ENCODE results near the gene BRCA1.

BRCA1 gene

DNA sequence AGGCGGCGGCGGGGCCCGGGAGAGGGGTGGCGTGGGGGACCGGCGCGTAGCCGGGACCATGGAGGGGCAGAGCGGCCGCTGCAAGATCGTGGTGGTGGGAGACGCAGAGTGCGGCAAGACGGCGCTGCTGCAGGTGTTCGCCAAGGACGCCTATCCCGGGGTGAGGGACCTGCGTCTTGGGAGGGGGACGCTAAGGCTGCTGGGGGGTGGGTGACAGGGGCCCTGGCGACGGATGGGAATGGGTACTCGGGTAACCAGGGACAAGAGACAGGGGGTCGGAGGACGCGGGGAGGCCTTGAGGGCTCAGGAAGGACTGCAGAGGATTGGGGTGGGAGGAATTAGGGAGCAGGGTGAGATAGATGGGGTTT lies 99.9 kb downstream of the BRCA1 start:
- Histone ChIP-seq H3K27ac (ENCODE audit: insufficient read depth, low read depth, low read length, poor library complexity, severe bottlenecking) (peak overlapping the region; percentile 1), H3K4me3 (ENCODE audit: insufficient read depth, low read depth, low read length) (peak overlapping the region; percentile 53)

GRCh38 chr17:43024407-43025289 lies 100.5 kb downstream of the BRCA1 start, which contains the start of gene RND2:
RND2 (plus strand) TSS chr17:43025231; CDS start chr17:43025348, 117 bp downstream.
- Histone ChIP-seq H3K27me3 (ENCODE audit: control insufficient read depth, insufficient read depth, low read length, poor library complexity, severe bottlenecking) (no peaks in the 10 kb centered on the region), H3K36me3 (ENCODE audit: control insufficient read depth, insufficient read depth, low read length) (peaks cover 7% of the 10 kb centered on the region)
- 0 to 1% methylated on average over 51 to 61 of the region's 61 CpGs for whole genome bisulfite sequencing, 2 experiments

More for the DNA sequence above, 99.9 kb downstream of the BRCA1 start:
- Histone ChIP-seq H3K4me1 (ENCODE audit: control insufficient read depth, insufficient read depth, low read length) (peaks cover 19% of the 10 kb centered on the region), H3K27me3 (ENCODE audit: control insufficient read depth, insufficient read depth, low read length, poor library complexity, severe bottlenecking) (no peaks in the 10 kb centered on the region), H3K36me3 (ENCODE audit: control insufficient read depth, insufficient read depth, low read length) (peaks cover 7% of the 10 kb centered on the region), H3K9me3 (ENCODE audit: control insufficient read depth, low read length) (no peaks in the 10 kb centered on the region)
- 1% methylated on average over 27 of the region's 27 CpGs for WGBS, 2 experiments

DNA sequence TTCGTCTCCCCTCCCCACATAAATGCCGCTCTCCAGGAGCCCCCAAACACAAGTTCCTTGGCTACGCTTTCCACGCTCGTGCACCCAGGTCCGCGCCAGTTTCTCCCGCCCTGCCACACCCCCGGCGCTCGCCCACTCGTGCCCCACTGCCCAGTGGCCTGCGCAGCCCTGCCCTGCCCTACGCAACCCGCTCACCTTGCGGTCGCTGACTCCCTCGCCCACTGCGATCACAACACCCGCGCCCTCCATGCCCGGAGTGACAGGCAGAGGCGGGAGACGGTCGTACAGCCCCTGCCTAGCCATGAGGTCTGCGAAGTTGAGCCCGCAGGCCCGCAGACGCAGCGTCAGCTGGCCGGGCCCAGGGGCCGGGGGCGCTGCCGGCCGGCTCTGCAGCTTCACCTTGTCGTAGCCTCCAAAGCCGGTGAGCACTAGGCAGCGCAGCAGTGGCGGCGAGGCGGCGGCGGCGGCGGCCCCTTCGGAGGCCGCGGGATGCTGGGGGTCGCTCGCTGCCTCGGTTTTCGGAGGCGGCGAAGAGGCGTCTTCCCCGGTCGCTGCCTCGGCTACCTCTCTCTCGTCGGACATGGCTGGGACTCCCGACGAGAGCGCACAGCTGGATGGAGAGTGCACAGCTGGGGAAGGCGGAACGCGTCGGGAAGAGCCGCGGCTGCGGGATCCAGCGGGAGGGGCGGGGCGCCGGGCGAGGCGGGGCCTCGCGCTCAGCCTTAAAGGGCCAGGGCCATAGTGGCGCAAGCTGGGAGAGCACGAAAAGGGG lies 103.2 kb downstream of the BRCA1 start, which contains the start of gene VAT1:
VAT1 (minus strand) TSS at position 645 of the 772 bp plus-strand sequence; CDS start at position 582, 63 bp downstream.
- Histone ChIP-seq H3K36me3 (ENCODE audit: control insufficient read depth, insufficient read depth, low read length) (peaks cover 5% of the 10 kb centered on the region), H3K4me3 (ENCODE audit: insufficient read depth, low read depth, low read length) (peak within 1 kb of the TSS; percentile 97), H3K4me1 (ENCODE audit: control insufficient read depth, insufficient read depth, low read length) (peaks cover 34% of the 10 kb centered on the region), H3K27me3 (ENCODE audit: control insufficient read depth, insufficient read depth, low read length, poor library complexity, severe bottlenecking) (no peaks in the 10 kb centered on the region), H3K27ac (ENCODE audit: insufficient read depth, low read depth, low read length, poor library complexity, severe bottlenecking) (peak within 1 kb of the TSS; percentile 81), H3K9me3 (ENCODE audit: control insufficient read depth, low read length) (no peaks in the 10 kb centered on the region)
- 0% methylated on average over 78 to 80 of the region's 80 CpGs for WGBS, 2 experiments

More at GRCh38 chr17:43024407-43025289, 100.5 kb downstream of the BRCA1 start, which contains the start of gene RND2:
- peak within 1 kb of the TSS; percentile 94 for H3K27ac ChIP-seq (ENCODE audit: insufficient read depth, low read depth, low read length, poor library complexity, severe bottlenecking)
- no peaks in the 10 kb centered on the region for H3K9me3 ChIP-seq (ENCODE audit: control insufficient read depth, low read length)
- H3K4me1 ChIP-seq (ENCODE audit: control insufficient read depth, insufficient read depth, low read length) = peaks cover 25% of the 10 kb centered on the region
- H3K4me3 ChIP-seq (ENCODE audit: insufficient read depth, low read depth, low read length) = peak within 1 kb of the TSS; percentile 53

DNA sequence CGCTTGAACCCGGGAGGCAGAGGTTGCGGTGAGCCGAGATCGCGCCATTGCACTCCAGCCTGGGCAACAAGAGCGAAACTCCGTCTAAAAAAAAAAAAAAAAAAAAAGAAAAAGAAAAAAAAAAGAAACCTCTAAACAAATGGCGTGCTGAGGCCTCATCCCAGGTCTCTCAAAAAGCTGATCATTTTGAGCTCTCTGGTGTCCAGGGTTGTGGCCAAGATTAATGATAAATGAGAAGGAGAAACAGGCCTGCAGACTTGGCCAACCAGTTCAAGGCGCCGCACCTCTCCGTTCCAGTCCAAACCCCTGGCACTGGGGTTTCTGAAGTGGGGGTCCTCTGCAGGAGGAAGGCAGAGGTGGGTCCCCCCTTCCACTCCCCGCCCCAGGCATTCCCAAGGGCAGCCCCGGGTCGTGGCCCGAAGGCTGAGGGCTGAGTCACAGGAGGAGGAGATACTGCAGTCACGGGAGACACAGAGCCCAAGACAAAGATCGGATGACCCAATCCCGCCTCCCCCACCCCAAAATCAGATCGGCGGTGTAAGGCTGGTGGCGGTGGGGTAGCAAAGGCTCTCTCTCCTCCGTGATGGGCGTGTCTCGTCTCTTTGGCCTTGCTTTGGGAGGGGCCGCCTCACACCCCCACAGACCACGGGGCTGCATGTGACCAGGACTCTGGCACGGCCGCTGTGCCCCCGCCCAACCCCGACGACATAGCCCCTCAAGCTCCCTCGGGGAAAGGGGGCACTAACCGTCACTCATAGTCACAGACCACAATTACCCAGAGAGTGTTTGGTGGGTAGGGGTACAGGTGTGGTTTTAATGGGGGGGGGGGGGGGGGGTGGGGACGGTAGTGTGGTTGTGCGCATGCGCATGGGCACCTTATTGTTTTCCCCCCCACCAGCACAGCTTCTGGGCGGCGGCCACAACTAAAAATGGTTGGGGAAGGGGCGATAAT lies 104.1 kb downstream of the BRCA1 start:
- no peaks in the 10 kb centered on the region for H3K9me3 ChIP-seq (ENCODE audit: control insufficient read depth, low read length)
- WGBS, 2 experiments = 7 to 15% methylated on average over 26 to 36 of the region's 40 CpGs
- peak overlapping the region; percentile 50 for H3K27ac ChIP-seq (ENCODE audit: insufficient read depth, low read depth, low read length, poor library complexity, severe bottlenecking)

GRCh38 chr17:43020030-43020621 lies 105.0 kb downstream of the BRCA1 start:
- 82 to 86% methylated on average over 6 of the region's 6 CpGs for WGBS, 2 experiments
- H3K4me3 ChIP-seq (ENCODE audit: insufficient read depth, low read depth, low read length) = no peak overlapping the region
- H3K27ac ChIP-seq (ENCODE audit: insufficient read depth, low read depth, low read length, poor library complexity, severe bottlenecking) = no peak overlapping the region
- no peaks in the 10 kb centered on the region for H3K9me3 ChIP-seq (ENCODE audit: control insufficient read depth, low read length)
- H3K4me1 ChIP-seq (ENCODE audit: control insufficient read depth, insufficient read depth, low read length) = peaks cover 37% of the 10 kb centered on the region
- H3K36me3 ChIP-seq (ENCODE audit: control insufficient read depth, insufficient read depth, low read length) = peaks cover 5% of the 10 kb centered on the region
- no peaks in the 10 kb centered on the region for H3K27me3 ChIP-seq (ENCODE audit: control insufficient read depth, insufficient read depth, low read length, poor library complexity, severe bottlenecking)

More for the DNA sequence above, 104.1 kb downstream of the BRCA1 start:
- H3K36me3 ChIP-seq (ENCODE audit: control insufficient read depth, insufficient read depth, low read length) = peaks cover 5% of the 10 kb centered on the region
- H3K4me1 ChIP-seq (ENCODE audit: control insufficient read depth, insufficient read depth, low read length) = peaks cover 33% of the 10 kb centered on the region
- peak overlapping the region; percentile 97 for H3K4me3 ChIP-seq (ENCODE audit: insufficient read depth, low read depth, low read length)
- H3K27me3 ChIP-seq (ENCODE audit: control insufficient read depth, insufficient read depth, low read length, poor library complexity, severe bottlenecking) = no peaks in the 10 kb centered on the region

GRCh38 chr17:43019418-43019817 lies 105.7 kb downstream of the BRCA1 start:
- 77 to 82% methylated on average over 7 of the region's 7 CpGs for WGBS, 2 experiments
- H3K36me3 ChIP-seq (ENCODE audit: control insufficient read depth, insufficient read depth, low read length) = peaks cover 5% of the 10 kb centered on the region
- no peaks in the 10 kb centered on the region for H3K27me3 ChIP-seq (ENCODE audit: control insufficient read depth, insufficient read depth, low read length, poor library complexity, severe bottlenecking)
- H3K27ac ChIP-seq (ENCODE audit: insufficient read depth, low read depth, low read length, poor library complexity, severe bottlenecking) = no peak overlapping the region
- no peaks in the 10 kb centered on the region for H3K9me3 ChIP-seq (ENCODE audit: control insufficient read depth, low read length)
- H3K4me1 ChIP-seq (ENCODE audit: control insufficient read depth, insufficient read depth, low read length) = peaks cover 41% of the 10 kb centered on the region
- H3K4me3 ChIP-seq (ENCODE audit: insufficient read depth, low read depth, low read length) = no peak overlapping the region

DNA sequence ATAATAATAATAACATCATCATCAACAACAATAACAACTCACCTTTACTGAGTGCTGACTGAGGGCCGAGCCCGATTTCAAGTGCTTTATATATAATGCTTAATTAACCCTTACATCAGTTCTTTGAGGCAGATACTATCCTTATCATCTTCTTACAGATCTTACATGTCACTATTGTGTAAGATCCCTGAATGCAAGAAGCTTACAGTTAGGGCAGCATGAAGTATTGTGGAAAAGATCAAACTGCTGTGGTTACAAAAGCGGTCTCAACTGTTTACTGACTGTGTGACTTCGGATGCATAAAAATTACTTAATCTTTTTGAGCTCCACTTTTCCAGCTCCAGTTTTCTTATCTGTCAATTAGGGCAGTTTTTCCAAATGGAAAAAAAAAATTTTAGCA lies 106.2 kb downstream of the BRCA1 start:
- H3K27ac ChIP-seq (ENCODE audit: insufficient read depth, low read depth, low read length, poor library complexity, severe bottlenecking) = no peak overlapping the region
- no peak overlapping the region for H3K4me3 ChIP-seq (ENCODE audit: insufficient read depth, low read depth, low read length)
- peaks cover 41% of the 10 kb centered on the region for H3K4me1 ChIP-seq (ENCODE audit: control insufficient read depth, insufficient read depth, low read length)
- H3K27me3 ChIP-seq (ENCODE audit: control insufficient read depth, insufficient read depth, low read length, poor library complexity, severe bottlenecking) = no peaks in the 10 kb centered on the region
- H3K36me3 ChIP-seq (ENCODE audit: control insufficient read depth, insufficient read depth, low read length) = peaks cover 5% of the 10 kb centered on the region
- WGBS, 2 experiments = 92 to 94% methylated on average over 4 of the region's 4 CpGs
- H3K9me3 ChIP-seq (ENCODE audit: control insufficient read depth, low read length) = no peaks in the 10 kb centered on the region

DNA sequence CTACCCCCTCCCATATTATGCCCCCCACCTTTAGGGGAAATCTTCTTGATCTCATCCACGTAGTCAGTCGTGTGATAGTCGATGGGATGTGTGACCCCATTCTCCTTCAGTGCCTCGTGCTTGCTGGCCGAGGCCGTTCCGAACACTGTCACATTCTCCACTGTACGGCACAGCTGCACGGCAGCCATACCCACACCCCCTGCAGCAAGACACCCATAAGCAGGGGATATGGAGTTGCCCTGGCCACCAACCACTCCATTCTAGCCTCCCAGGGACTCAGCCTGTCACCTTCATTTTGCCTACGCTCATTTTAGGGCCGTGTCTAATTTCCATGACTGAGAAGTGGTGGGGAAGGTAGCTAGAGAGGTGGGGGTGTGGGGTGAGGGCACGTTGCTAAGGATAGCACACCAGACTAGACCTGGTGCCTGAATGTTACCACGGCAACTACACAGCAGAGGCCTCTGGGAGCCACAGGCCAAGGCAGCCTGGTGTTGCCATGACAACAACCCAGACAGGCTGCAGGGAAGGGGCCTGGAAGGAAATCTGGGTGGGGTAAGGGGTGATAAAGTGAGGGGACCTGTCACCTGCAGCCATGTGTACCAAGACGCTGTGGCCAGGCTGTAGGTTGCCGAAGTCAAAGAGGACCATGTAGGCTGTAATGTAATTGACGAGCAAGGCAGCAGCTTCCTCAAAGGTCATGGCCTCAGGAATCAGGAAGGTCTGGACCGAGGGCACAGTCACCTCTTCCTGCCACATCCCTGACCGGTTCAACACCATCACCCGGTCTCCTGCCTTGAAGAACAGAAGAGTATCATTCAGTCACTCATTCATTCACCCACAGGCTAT lies 106.9 kb downstream of the BRCA1 start:
- Histone ChIP-seq H3K27ac (ENCODE audit: insufficient read depth, low read depth, low read length, poor library complexity, severe bottlenecking) (peak overlapping the region; percentile 69), H3K36me3 (ENCODE audit: control insufficient read depth, insufficient read depth, low read length) (peaks cover 5% of the 10 kb centered on the region)

More for the DNA sequence above, 106.9 kb downstream of the BRCA1 start:
- Histone ChIP-seq H3K27me3 (ENCODE audit: control insufficient read depth, insufficient read depth, low read length, poor library complexity, severe bottlenecking) (no peaks in the 10 kb centered on the region), H3K4me3 (ENCODE audit: insufficient read depth, low read depth, low read length) (no peak overlapping the region), H3K4me1 (ENCODE audit: control insufficient read depth, insufficient read depth, low read length) (peaks cover 41% of the 10 kb centered on the region), H3K9me3 (ENCODE audit: control insufficient read depth, low read length) (no peaks in the 10 kb centered on the region)
- WGBS, 2 experiments = 83 to 85% methylated on average over 19 of the region's 19 CpGs

Data from ectodermal cell (in vitro differentiated cells).